GM19043 (cell line): ENCODE measurements around the gene DDOST.

Source experiments
- ATAC-seq: cut with Tn5 transposase; IDR thresholded peaks from one replicate; pipeline ENCODE4 v1.9.1; 2021; ENCODE audit warnings: low read depth; ENCODE audit not compliant: unreplicated experiment

Gene DDOST

GRCh38 chr1:20663365-20663764 lies 2.2 kb upstream of the DDOST start:
- ATAC-seq, result no peak

GRCh38 chr1:20662110-20662475 lies 924 bp upstream of the DDOST start:
- no peak for ATAC-seq

GRCh38 chr1:20660847-20661206 lies 342 bp downstream of the DDOST start:
- ATAC-seq, result no peak

DNA sequence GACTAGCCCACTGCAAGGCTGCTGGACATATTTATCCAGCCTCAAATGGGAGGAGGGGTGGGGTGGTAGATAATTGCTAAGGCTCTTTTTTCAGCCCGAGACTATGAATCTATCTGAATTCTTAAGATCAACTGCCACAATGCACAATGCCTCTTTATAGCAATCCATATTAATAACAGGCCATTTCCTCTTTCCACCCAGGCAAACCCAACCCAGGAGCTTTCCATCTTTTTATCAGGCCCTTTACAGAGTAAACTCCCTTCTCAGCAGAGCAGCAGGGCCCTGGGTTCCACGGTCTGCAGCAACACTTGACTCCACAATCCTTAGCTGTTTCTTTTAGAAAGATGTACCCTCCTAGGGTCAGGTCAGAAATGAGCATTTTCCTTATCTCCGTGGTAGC lies 806 bp downstream of the DDOST start:
- ATAC-seq, result no peak

- no peak for ATAC-seq
Observed at GRCh38 chr1:20658166-20658915, 2.8 kb downstream of the DDOST start.

GRCh38 chr1:20657024-20657423 lies 4.1 kb downstream of the DDOST start:
- ATAC-seq, result no peak

DNA sequence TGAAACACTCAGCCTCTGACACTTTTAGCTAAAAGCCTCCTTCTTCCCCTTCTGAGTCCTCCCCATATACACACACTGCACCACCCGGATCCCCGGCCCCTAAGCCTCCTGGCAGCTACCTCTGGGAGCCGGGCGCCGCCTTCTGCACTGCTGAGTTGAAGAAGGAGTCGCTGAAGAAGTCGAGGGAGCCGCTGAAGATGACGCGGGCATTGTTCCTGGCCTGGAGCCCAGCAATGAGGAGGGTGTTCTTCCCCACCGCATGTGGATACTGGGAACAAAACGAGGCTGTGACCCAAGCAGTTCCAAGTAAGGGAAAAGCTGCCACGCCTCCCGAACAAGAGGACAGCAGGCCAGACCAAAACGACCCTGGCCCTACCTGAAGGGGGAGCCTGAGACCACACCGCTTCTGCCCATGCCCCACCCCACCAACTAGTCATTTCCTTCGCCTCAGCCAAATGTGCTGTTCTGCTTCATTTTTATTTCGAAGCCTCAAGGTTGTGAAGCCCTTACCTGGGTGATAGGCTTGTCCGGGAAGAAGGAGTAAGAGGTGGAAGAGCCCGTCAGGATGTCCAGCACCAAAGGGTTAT lies 7.0 kb downstream of the DDOST start:
- ATAC-seq, result no peak

DNA sequence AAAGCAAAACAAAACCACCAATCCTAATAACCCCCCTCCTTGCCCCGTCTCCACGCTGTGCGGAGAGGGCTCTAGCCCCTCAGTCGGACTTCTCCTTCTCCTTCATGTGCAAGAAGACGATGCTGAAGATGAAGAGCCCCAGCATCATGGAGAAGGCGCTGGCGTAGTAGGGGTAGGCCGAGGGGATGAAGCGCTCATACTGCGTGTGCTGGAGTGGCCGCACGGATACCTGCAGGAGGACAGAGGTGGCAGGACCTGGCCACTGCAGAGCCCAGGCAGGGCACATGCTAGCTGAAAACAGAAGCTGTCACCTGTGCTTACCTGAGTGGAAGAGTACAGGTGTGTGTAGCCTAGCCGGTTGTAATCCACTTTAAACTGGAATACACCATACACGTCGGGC lies 8.9 kb downstream of the DDOST start:
- ATAC-seq, result no peak

DNA sequence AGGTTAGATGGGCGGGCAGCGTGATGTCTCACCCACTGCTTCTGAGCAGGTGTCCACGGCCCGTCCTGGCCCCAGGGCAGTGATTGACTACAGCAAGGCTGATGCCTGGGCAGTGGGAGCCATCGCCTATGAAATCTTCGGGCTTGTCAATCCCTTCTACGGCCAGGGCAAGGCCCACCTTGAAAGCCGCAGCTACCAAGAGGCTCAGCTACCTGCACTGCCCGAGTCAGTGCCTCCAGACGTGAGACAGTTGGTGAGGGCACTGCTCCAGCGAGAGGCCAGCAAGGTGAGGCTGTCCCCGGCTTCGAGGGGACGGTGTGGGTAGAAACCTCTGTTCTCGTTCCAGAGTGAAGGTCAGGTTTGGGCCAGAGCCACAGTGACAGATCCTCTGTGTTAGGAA lies 12.2 kb downstream of the DDOST start:
- no peak for ATAC-seq

GRCh38 chr1:20648438-20648837 lies 12.7 kb downstream of the DDOST start:
- ATAC-seq, result no peak

GRCh38 chr1:20645414-20645813 lies 15.8 kb downstream of the DDOST start:
- no peak for ATAC-seq

GRCh38 chr1:20644416-20644815 lies 16.8 kb downstream of the DDOST start:
- no peak for ATAC-seq

DNA sequence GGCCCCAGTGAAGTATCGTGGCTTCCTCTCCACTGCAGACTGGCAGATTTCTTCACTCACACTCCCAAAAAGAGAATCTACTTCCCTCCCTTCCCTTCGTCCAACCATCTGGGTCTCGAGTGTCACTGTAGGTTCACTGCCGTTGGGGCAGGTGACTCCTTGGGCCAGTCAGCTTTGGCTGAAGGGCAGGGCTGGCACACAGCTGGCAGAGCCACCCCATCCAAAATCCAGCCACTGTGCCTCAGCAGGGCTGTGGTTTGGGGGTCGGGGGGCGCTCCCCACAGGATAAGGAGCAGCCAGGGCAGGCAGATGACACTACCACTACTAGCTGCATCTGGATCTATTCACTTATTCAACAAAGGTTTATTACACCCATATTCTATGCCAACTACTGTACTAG lies 18.1 kb downstream of the DDOST start:
- no peak for ATAC-seq

DNA sequence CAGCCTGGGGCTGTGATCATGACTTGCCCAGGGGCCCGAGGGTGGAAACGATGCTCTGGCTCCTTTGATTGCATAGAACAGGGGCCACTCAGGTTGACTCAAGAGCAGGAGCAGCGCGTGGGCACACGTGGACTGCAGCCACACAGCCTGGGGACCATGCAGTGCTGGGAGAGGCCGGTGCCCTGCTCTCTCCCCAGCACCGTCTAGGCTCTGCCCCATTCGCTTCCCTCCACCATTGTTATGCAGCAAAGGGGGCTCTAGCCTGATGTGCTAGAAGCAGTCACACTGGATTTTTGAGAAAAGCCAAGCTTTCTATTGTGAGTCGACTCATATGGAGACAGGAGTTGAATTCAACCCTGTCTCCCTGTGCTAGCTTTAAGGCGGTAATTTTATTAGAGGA lies 19.2 kb downstream of the DDOST start:
- no peak for ATAC-seq

- ATAC-seq, result no peak
Observed at GRCh38 chr1:20640183-20640597, 21.0 kb downstream of the DDOST start.

DNA sequence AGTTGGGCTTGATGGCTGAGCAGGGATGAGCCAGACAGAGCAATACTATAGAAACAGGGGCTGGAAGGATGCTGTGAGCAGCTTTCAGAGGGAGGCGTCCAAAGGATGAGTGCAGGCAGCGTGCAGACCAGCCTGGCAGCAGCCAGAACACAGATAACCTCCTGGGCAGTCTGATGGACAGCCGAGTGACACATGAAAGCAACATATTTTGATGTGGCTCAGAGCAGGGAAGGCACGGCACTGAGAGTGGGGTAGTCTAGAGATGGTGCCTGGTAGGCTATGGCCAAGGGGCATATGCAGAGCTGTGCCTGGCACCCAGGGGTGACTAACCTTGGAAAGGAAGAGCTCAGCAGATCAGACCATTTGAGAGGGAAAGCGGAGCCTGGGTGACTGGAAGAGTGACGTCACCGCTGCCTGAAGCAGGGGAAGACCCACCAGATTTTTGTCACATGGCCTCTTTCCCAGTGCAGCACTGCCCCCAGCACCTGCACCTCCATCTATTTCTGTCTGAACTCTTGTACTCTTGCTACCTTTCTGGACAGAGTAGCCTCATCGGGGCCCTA lies 24.3 kb downstream of the DDOST start:
- ATAC-seq, result no peak

GRCh38 chr1:20634594-20635084 lies 26.5 kb downstream of the DDOST start:
- ATAC-seq, result no peak

DNA sequence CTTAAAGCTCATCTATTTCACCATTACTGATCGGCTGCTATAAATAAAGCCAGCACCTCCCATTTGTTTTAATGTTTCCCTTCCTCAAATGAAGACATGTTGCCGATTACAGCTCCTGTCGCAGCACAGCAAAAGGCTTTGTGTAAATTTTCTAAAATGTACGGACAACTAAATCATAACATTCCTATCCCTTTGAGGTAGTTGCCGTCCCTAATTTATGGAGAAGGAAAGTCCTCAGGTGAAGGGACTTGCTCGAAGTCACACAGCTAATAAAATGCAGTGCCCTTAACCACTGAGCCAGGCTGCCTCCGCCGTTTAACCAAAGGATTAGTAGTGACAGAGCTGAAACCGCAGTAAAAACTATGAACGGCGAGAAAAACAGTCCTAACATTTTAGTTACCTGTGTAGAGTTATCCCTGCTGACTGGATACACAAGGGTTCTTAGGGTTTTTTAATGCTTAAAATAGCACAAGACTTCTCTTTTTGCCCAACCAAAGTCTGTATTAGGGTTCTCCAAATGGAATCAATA lies 27.0 kb downstream of the DDOST start:
- no peak for ATAC-seq

DNA sequence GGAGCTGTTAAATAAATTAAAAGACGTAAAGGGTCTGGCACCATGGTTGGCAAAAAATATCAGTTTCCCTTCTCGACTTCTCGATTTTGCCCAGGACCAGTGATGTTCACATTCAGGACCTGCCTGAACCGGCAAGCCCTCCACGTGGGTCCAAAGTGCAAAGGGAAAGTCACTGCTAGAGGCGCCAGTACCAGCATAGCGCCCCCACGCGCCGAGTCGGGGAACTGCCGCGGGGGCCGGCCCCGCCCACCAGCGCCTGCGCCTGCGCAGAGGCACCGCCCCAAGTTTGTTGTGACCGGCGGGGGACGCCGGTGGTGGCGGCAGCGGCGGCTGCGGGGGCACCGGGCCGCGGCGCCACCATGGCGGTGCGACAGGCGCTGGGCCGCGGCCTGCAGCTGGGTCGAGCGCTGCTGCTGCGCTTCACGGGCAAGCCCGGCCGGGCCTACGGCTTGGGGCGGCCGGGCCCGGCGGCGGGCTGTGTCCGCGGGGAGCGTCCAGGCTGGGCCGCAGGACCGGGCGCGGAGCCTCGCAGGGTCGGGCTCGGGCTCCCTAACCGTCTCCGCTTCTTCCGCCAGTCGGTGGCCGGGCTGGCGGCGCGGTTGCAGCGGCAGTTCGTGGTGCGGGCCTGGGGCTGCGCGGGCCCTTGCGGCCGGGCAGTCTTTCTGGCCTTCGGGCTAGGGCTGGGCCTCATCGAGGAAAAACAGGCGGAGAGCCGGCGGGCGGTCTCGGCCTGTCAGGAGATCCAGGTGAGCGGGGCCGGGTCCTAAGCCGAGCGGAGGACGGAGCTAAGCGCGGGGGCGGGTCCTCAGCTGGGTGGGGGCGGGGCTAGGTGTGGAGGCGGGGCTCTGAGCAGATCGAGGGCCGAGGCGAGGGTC lies 27.7 kb downstream of the DDOST start, which contains the start of gene PINK1:
TSS of gene PINK1 (plus strand) at position 269 of the 875 bp plus-strand sequence. CDS start at position 360, 91 bp downstream.
- ATAC-seq, result no peak

DNA sequence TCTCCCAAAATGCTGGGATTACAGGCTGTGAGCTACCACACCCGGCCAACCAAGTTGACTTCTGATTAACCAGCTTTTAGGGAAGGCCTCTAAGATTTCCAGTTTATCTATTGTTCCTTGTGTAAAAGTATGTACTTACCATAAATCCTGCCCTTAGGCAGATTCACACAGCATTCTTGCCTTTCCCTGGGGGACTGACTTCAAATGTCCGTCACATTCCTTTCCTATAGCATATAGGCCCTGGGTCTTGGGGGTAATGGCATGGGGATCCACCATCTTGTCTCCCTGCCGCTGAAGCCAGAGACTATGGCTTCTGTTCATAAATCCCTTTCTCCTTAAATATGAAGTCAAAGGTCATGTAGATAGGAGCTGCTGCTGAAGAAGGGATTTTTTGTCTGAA lies 28.8 kb downstream of the DDOST start:
- no peak for ATAC-seq

DNA sequence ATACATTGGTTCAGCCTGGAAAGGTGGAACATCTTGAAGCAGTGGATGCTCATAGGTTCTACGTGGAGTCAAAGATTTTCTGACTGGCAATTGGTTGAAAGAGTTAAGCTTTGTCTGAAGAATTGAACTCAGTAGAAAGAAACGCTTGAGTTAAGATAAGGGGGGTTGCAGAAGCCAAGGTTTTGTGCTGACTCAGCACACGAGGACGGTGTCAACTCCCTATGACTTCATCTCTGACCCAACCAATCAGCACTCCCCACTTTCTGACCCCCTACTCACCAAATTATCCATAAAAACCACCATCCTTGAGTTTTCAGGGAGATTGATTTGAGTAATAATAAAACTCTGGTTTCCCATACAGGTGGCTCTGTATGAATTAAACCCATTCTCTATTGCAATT lies 30.4 kb downstream of the DDOST start:
- ATAC-seq, result no peak
